ENCODE results near the gene EIF1AD.
"Not testable (repeated sequence)": the region's sequence is repeated elsewhere in the genome, so short reads cannot be mapped to it uniquely, and the experiment has no call there.

EIF1AD gene

DNA sequence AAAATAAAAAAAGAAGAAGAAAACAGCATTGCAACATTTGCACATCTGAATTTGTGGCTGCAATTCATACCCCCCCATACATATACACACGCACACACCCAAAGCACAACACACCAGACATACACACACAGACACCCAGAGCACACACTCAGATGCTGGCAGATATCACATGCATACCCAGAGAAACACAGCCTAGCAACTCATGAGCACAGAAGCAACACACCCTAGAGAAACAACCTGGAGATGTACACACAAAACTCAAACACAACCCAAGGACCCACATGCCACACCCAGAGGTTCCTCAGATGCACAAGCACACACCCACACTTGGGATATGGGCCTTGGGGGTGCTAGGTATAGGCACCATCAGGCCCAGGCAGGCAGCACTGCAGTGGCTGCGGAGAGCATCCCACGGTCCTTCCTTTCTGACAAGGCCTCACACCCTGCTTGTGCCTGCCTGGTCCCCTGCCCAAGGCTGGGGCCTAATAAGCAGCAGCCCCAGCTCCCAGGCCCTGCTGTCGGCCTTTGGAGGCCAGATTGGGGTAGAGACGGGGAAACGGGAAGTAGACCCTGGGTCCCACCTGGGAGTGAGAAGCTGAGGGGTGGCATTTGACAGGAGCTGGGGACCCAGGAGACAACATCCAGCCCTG, 13.0 kb upstream of the EIF1AD start:
- no peak overlapping the region for H3K4me3 ChIP-seq (ENCODE audit: low read length)
- TF ChIP-seq, protein P1, sequence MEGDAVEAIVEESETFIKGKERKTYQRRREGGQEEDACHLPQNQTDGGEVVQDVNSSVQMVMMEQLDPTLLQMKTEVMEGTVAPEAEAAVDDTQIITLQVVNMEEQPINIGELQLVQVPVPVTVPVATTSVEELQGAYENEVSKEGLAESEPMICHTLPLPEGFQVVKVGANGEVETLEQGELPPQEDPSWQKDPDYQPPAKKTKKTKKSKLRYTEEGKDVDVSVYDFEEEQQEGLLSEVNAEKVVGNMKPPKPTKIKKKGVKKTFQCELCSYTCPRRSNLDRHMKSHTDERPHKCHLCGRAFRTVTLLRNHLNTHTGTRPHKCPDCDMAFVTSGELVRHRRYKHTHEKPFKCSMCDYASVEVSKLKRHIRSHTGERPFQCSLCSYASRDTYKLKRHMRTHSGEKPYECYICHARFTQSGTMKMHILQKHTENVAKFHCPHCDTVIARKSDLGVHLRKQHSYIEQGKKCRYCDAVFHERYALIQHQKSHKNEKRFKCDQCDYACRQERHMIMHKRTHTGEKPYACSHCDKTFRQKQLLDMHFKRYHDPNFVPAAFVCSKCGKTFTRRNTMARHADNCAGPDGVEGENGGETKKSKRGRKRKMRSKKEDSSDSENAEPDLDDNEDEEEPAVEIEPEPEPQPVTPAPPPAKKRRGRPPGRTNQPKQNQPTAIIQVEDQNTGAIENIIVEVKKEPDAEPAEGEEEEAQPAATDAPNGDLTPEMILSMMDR (IDR thresholded peaks at IDR 0.05; ENCODE audit: insufficient read depth, low read depth, low read length, missing control alignments), result no peak
- DNase-seq (ENCODE audit: low read depth), result no peak

DNA sequence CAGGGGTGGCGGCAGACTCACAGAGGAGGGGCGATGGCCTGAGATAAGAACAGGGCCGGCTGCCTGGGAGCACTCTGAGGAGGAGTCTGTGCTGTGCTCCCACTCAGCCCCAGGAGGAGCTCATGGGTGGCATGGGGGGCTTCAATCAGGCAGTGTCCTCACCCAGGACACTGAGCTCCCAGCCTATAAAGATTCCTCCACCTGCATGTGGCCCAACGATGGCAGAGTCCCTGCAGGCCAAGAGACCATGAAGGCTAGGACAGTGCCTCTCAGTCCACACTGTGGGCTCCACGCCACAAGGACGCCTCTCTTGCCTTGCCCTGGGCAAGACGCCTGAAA, 11.8 kb upstream of the EIF1AD start:
- H3K4me3 ChIP-seq (ENCODE audit: low read length), result no peak overlapping the region
- DNase-seq (ENCODE audit: low read depth), result no peak
- TF ChIP-seq, protein P1 (IDR thresholded peaks at IDR 0.05; ENCODE audit: insufficient read depth, low read depth, low read length, missing control alignments), result no peak

DNA sequence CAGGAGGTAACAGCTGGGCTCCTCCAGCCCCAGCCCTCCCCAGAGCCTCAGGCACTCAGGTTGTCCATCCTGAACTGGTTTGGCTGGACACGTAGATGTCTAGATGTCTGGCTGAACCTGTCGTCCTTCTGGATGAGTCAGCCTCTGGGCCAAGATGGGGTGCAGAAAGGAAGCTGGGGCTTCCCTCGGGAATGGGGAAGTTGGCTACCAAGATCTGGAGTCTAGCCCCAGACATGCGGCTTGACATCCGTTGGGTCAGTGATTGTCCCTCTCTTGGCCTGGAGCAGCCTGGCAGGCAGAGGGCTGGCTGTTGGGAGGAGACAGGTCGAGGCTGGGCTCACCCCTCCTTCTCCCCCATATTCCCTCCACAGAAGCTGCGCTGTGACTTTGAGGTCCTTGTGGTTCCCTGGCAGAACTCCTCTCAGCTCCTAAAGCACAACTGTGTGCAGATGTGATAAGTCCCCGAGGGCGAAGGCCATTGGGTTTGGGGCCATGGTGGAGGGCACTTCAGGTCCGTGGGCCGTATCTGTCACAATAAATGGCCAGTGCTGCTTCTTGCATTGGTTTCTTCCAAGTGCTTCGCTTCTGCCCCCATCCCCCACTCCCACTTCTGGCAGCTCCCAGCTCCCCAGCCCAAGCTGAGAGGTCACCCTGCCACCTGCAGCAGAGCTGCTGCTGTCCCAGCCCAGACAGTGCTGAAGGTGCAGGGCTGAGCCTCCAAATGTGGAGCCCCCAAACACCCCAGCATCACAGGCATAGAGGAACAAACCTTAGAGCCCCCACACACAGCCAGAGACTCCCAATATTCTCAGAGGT, 11.2 kb upstream of the EIF1AD start:
- TF ChIP-seq, protein P1 (IDR thresholded peaks at IDR 0.05; ENCODE audit: insufficient read depth, low read depth, low read length, missing control alignments), result no peak
- no peak overlapping the region for H3K4me3 ChIP-seq (ENCODE audit: low read length)
- DNase-seq (ENCODE audit: low read depth), result peak; percentile 75

DNA sequence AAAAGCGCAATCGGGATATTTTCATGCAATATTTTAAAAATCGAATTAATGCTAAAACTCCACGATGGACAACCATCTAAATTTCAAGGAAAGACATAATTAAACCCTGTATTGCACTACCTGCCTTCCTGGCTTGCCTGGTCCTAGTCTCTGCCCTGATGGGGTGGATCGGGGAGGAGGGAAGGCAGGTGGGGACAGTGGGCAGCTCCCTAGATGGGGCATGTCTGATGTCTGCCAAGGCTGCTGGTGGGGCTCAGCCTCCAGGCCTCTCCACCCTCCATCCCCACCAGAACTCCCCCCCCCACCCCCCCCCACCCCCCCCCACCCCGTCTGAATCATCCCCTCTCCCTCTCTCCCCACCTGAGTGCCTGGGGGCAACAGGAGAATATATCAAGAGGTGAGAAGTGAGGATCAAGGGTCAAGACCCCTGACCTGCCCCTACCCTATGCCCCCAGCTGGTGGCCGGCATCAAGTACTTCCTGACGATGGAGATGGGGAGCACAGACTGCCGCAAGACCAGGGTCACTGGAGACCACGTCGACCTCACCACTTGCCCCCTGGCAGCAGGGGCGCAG, 10.5 kb upstream of the EIF1AD start:
- TF ChIP-seq, protein P1 (IDR thresholded peaks at IDR 0.05; ENCODE audit: insufficient read depth, low read depth, low read length, missing control alignments), result no peak
- H3K4me3 ChIP-seq (ENCODE audit: low read length), result no peak overlapping the region
- no peak for DNase-seq (ENCODE audit: low read depth)

DNA sequence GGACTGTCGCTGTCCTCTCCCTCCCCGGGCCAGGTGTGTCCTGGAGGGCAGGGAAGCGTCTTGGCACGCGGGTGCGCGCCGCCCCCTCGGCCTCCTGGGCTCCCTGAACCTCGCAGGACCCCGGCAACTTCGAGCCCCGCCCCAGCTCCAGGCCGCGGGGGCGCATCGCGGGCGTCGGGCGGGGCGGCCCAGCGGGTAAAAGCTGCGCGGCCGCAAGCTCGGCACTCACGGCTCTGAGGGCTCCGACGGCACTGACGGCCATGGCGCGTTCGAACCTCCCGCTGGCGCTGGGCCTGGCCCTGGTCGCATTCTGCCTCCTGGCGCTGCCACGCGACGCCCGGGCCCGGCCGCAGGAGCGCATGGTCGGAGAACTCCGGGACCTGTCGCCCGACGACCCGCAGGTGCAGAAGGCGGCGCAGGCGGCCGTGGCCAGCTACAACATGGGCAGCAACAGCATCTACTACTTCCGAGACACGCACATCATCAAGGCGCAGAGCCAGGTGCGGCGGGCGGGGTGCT, 9.9 kb upstream of the EIF1AD start, which contains the start of gene CST6:
CST6 (plus strand) TSS at position 224 of the 519 bp plus-strand sequence; CDS start at position 261, 37 bp downstream.
- H3K4me3 ChIP-seq (ENCODE audit: low read length), result no peak within 1 kb of the TSS

DNA sequence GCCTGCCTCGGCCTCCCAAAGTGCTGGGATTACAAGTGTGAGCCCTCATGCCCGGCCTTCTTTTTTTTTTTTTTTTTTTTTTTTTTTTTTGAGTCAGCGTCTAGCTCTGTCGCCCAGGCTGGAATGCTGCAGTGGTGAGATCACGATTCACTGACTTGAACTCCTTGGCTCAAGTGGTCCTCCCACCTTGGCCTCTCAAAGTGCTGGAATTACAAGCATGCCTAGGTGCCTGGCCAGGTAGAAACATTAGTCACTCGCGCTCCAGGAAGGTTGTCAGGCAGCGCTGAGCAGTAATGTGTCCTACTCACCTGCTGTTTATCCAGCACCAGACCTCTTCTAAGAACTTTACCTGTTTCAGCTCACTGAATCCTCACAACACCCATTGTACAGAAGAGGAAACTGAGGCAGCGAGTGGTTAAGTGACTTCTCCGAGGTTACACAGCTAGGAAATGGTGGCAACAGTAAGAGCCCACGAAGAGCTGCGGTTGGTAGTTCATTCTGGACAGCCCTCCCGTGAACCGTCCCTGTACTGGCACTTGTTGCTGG, 9.4 kb upstream of the EIF1AD start:
- DNase-seq (ENCODE audit: low read depth), result peak; percentile 99
- TF ChIP-seq, protein P1 (IDR thresholded peaks at IDR 0.05; ENCODE audit: insufficient read depth, low read depth, low read length, missing control alignments), result no peak
- H3K4me3 ChIP-seq (ENCODE audit: low read length), result no peak overlapping the region

More for the DNA sequence above, 9.9 kb upstream of the EIF1AD start, which contains the start of gene CST6:
- TF ChIP-seq, protein P1 (IDR thresholded peaks at IDR 0.05; ENCODE audit: insufficient read depth, low read depth, low read length, missing control alignments), result no peak
- no peak for DNase-seq (ENCODE audit: low read depth)

DNA sequence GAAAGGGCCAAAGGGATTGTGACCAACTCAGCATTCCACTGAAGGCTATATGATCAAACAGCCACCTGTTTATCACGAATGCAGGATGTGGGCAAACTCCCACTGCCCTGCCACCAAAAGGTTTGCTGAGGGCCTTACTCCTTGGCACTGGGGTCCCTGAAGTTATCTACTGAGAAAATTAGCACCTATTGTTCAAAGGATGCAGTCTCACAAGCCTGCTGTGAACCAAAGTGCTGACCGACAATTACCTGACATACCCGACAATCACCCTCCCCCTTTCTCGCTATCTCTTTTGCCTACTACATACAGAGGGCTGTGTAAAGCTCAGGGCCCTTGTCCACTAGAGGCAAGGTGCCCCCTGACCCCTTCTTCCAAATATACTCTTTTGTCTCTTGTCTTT, 8.1 kb upstream of the EIF1AD start:
- not testable (repeated sequence) for DNase-seq (ENCODE audit: low read depth); H3K4me3 ChIP-seq (ENCODE audit: low read length)

Data from epithelial cell of esophagus (primary cell).